Retinal pigment epithelial cell (primary cell): Measurements from ENCODE around the gene RIN3.

Experiments
- DNase-seq: peaks from one replicate; pipeline ENCODE4 v3.0.0-alpha.2; 2010; ENCODE audit warnings: low read depth
- H3K4me3 ChIP-seq: 2 replicates; pipeline ENCODE4 v1.5.1; 2011; ENCODE audit warnings: mild to moderate bottlenecking, low read length, control low read depth, moderate library complexity
- TF ChIP-seq, protein P1 (sequence below): conservative IDR thresholded peaks from 2 replicates; pipeline ENCODE4 v1.5.1; 2011; ENCODE audit warnings: low read depth, low read length, control low read depth, inconsistent platforms

Gene RIN3

DNA sequence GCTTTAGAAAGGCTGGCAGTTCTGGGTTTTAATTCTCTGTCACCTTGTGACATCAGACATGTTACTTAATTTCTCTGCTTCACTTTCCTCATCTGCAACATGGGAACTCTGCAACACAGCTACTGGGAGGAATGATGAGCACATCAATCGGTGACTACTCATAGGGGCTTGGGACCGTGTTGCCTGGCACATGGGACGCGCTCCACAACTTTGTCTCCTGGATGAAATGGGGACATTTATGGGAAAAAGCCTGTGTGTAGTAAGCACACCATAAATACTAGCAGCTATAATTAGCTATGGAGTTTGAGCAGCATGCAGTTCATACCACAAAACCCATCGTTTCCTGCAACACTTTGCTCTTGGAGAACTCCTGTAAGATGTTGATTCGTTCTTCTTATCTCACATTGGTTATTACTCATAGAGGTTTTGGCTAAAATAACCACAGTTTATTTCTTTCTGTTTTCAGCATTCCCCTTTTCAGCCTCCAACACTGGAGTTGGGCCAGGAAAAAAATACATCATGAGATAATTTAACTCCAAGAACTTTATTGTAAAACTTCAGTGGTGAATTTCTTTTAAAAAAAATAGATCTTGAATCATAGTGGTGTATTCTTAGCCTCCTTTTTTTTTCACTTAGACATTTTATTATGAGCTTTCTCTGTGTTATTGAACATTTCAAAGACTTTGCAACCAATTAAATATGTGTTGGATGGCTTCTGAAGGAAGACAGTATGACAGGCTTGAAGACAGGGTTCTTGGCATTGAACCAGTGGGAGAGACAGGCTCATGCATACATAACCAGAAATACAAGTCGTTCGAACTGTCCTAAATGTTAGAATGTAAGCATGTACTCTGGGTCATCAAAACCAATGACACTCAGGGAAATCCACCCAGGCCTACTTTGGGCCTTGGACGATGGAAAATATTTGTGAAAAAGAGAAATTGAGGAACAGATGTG, 72.7 kb downstream of the RIN3 start:
- H3K4me3 ChIP-seq, result no peak overlapping the region
- TF ChIP-seq, protein P1, sequence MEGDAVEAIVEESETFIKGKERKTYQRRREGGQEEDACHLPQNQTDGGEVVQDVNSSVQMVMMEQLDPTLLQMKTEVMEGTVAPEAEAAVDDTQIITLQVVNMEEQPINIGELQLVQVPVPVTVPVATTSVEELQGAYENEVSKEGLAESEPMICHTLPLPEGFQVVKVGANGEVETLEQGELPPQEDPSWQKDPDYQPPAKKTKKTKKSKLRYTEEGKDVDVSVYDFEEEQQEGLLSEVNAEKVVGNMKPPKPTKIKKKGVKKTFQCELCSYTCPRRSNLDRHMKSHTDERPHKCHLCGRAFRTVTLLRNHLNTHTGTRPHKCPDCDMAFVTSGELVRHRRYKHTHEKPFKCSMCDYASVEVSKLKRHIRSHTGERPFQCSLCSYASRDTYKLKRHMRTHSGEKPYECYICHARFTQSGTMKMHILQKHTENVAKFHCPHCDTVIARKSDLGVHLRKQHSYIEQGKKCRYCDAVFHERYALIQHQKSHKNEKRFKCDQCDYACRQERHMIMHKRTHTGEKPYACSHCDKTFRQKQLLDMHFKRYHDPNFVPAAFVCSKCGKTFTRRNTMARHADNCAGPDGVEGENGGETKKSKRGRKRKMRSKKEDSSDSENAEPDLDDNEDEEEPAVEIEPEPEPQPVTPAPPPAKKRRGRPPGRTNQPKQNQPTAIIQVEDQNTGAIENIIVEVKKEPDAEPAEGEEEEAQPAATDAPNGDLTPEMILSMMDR, result no peak
- peak; percentile 69 for DNase-seq

DNA sequence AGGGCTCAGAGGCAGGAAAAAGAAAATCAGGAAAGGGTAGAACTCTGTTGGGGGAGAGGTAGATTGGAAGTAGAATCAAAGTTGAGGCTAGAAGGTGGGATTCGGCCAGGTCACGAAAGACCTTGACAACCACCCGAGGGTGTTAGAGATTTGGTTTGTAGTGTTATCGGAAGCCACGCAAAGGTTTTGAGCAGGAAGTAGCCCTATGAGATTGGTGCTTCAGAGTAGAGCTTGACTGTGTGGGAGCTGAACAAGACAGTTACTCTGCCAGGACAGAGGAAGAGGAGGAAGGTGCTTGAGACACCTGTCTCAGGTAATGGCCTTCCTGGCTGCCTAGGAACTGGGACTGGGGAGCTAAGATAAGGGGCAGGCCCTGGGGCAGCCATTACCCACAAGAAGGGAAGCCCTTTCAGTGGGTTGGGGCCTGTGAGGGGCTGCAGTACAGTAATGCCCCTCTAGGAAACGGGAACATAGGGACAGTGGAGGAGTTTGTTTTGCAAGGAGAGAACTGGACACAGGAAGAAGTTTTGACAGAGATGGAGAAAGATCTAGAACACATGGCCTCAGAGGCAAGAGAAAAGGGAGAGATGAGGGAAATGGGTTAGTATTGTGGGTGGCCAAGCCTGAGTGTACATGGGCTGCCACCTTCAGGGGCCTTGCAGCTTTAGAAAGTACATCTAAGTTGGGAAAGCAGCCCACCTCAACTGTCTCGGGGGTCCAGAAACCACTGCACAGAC, 73.5 kb downstream of the RIN3 start:
- no peak for DNase-seq
- no peak overlapping the region for H3K4me3 ChIP-seq
- TF ChIP-seq, protein P1, result no peak

DNA sequence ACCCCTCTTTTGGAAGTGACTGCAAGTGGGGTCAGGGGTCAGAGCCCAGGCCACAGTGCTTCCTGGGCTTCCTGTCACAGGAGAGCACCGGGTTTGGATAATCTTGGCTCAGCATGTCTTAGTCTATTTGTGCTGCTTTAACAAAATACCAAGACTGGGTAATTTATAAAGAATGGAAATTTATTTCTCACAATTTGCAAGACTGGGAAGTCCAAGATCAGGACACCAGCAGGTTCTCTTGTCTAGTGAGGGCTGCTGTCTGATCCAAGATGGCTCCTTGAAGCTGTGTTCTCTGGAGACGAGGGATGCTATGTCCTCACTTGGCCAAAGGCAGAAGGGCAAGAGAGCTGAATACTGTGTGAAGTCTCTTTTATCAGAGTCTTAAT, 74.1 kb downstream of the RIN3 start:
- no peak overlapping the region for H3K4me3 ChIP-seq
- DNase-seq, result no peak
- TF ChIP-seq, protein P1, result no peak

DNA sequence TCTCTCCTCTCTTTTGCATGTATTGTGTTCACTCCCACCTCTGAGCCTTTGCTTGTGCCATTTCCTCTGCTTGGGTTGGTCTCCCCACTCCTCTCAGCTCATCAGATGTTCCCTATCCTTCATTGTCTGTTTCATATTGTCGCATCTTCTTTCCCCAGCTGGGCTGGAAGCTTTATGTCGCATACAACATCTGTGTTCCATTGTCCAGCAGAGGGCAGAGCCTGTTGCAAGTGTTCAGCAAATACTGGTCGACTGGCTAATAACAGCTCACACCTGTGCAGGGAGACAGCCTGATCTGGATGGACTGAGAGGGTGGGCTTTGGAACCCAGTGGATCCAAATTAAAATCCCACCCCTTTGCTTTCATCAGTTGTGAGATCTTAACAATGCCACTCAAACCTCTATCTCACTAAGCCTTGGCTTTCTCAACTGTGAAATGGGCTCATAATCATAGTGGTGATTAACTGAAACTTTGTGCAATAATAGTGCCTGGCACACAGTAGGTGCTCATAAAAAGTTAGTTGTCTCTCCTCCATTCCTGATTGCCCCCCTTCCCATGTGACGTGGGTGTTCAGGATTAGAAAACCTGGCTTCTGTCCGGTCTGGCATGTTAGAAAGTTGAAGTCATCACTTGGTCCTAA, 75.8 kb downstream of the RIN3 start:
- no peak for DNase-seq
- TF ChIP-seq, protein P1, result peak; percentile 41
- no peak overlapping the region for H3K4me3 ChIP-seq

DNA sequence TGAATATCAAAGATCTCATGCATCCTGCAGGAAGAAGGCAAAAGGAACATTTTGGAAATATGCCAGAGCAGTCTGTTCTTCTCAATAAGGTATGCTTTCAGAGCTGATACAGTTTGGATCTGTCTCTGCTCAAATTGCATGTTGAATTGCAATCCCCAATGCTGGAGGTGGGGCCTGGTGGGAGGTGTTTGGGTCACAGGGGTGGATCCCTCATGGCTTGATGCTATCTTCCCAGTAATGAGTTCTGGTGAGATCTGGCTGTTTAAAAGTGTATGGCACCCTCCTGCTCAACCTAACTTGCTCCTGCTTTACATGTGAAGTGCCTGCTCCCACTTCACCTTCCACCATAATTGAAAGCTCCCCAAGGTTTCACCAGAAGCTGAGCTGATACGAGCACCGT, 76.6 kb downstream of the RIN3 start:
- DNase-seq, result no peak
- H3K4me3 ChIP-seq, result no peak overlapping the region
- TF ChIP-seq, protein P1, result no peak

DNA sequence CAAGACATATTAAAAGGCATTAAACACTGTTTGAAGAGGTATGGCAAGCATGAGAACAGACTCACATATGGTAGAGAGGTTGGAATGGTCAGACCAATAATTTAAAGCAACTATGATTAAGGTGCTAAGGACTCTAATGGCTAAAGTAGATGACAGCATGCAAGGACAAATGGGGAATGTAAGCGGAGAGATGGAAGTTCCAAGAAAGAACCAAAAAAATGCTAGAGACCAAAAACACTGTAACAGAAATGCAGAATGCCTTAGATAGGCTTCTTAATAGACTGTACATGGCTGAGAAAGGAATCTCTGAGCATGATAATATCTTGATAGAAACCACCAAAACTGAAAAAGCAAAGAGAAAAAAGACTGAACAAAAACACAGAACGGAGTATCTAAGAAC, 77.4 kb downstream of the RIN3 start:
- no peak for DNase-seq
- TF ChIP-seq, protein P1, result no peak
- H3K4me3 ChIP-seq, result no peak overlapping the region
